ENCODE results near the gene VAV2.

VAV2 gene

GRCh38 chr9:133858771-133859170 lies 133.4 kb downstream of the VAV2 start:
- DNase-seq (ENCODE audit: low spot score) (no peak), ATAC-seq (ENCODE audit: low read depth) (no peak)
- Histone ChIP-seq H3K36me3 (ENCODE audit: low read depth) (peaks cover 16% of the 10 kb centered on the region), H3K4me3 (ENCODE audit: severe bottlenecking) (no peak overlapping the region), H3K4me1 (ENCODE audit: insufficient read depth, poor library complexity, severe bottlenecking) (peaks cover 12% of the 10 kb centered on the region), H3K9me3 (ENCODE audit: severe bottlenecking) (no peaks in the 10 kb centered on the region), H3K27me3 (ENCODE audit: insufficient read depth, poor library complexity, severe bottlenecking) (no peaks in the 10 kb centered on the region), H3K27ac (ENCODE audit: poor library complexity, severe bottlenecking) (no peak overlapping the region)
- TF ChIP-seq CTCF (IDR thresholded peaks at IDR 0.05; ENCODE audit: poor library complexity, severe bottlenecking), result no peak

- peaks cover 12% of the 10 kb centered on the region for H3K4me1 ChIP-seq (ENCODE audit: insufficient read depth, poor library complexity, severe bottlenecking)
- TF ChIP-seq CTCF (IDR thresholded peaks at IDR 0.05; ENCODE audit: poor library complexity, severe bottlenecking), result no peak
Observed at GRCh38 chr9:133857639-133858038, 134.5 kb downstream of the VAV2 start.

GRCh38 chr9:133856798-133857197 lies 135.3 kb downstream of the VAV2 start:
- Histone ChIP-seq H3K36me3 (ENCODE audit: low read depth) (peaks cover 11% of the 10 kb centered on the region), H3K4me3 (ENCODE audit: severe bottlenecking) (no peak overlapping the region), H3K9me3 (ENCODE audit: severe bottlenecking) (no peaks in the 10 kb centered on the region), H3K27me3 (ENCODE audit: insufficient read depth, poor library complexity, severe bottlenecking) (no peaks in the 10 kb centered on the region), H3K27ac (ENCODE audit: poor library complexity, severe bottlenecking) (peak overlapping the region; percentile 78), H3K4me1 (ENCODE audit: insufficient read depth, poor library complexity, severe bottlenecking) (peaks cover 12% of the 10 kb centered on the region)
- ATAC-seq (ENCODE audit: low read depth) (no peak), DNase-seq (ENCODE audit: low spot score) (no peak)
- TF ChIP-seq CTCF (IDR thresholded peaks at IDR 0.05; ENCODE audit: poor library complexity, severe bottlenecking), result no peak

More at GRCh38 chr9:133857639-133858038, 134.5 kb downstream of the VAV2 start:
- ATAC-seq (ENCODE audit: low read depth) (no peak), DNase-seq (ENCODE audit: low spot score) (no peak)
- Histone ChIP-seq H3K36me3 (ENCODE audit: low read depth) (peaks cover 12% of the 10 kb centered on the region), H3K9me3 (ENCODE audit: severe bottlenecking) (no peaks in the 10 kb centered on the region), H3K27ac (ENCODE audit: poor library complexity, severe bottlenecking) (peak overlapping the region; percentile 78), H3K4me3 (ENCODE audit: severe bottlenecking) (no peak overlapping the region), H3K27me3 (ENCODE audit: insufficient read depth, poor library complexity, severe bottlenecking) (no peaks in the 10 kb centered on the region)

DNA sequence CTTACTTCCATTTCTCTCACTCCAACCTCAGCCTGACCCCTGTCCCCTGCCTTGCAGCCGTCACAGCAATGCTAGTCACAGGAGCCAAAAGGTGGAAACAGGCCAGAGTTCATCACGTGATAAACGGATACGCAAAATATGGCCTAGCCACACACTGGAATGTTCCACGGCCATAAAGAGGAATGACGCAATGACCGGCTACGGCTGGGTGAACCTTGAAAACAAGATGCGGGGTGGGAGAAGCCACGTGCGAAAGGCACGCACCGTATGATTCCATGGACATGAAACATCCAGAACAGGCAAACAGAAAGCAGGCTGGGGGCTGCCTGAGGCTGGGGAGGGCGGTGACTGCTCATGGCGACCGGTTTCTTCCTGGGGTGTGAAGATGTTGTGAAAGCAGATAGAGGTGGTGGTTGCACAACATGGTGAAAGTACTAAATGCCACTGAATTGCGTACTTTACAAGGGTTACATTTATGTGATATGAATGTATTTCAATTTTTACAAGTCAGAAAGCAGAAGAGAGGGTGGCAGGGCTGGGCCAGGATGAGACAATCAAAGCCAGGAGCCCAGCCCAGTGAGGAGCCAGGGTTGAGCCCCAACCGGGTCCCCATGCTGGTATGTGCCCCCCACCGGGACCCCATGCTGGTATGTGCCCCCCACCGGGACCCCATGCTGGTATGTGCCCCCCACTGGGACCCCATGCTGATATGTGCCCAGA lies 136.2 kb downstream of the VAV2 start:
- ATAC-seq (ENCODE audit: low read depth) (peak; percentile 73), DNase-seq (ENCODE audit: low spot score) (no peak)
- peaks cover 2% of the 10 kb centered on the region for H3K36me3 ChIP-seq (ENCODE audit: low read depth)
- no peak for TF ChIP-seq CTCF (IDR thresholded peaks at IDR 0.05; ENCODE audit: poor library complexity, severe bottlenecking)
- H3K4me3 ChIP-seq (ENCODE audit: severe bottlenecking), result no peak overlapping the region
- no peaks in the 10 kb centered on the region for H3K27me3 ChIP-seq (ENCODE audit: insufficient read depth, poor library complexity, severe bottlenecking)
- H3K4me1 ChIP-seq (ENCODE audit: insufficient read depth, poor library complexity, severe bottlenecking), result peaks cover 12% of the 10 kb centered on the region
- no peaks in the 10 kb centered on the region for H3K9me3 ChIP-seq (ENCODE audit: severe bottlenecking)
- peak overlapping the region; percentile 78 for H3K27ac ChIP-seq (ENCODE audit: poor library complexity, severe bottlenecking)

DNA sequence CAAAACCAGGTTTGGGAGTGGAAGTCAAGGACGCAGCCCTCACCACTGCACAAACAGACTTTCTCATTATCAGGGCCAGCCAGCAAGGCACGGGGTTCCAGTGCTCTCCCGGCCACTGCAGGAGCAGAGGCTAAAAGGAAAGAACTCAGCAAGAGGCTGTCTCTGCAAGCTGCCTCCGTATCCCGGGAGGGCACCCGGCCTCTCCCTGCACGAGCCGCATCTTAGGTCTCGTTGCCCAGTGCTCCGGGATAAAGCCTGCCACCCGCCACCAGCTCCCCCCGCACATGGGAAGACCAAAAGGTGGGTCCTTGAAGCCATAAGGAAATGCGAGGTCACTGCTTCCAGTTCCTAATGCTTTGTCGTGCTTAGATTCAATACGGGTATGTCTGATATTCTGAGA lies 136.8 kb downstream of the VAV2 start:
- no peak for ATAC-seq (ENCODE audit: low read depth)
- no peaks in the 10 kb centered on the region; the same call in 1 of the 2 replicates for H3K36me3 ChIP-seq (ENCODE audit: low read depth)
- TF ChIP-seq CTCF (IDR thresholded peaks at IDR 0.05; ENCODE audit: poor library complexity, severe bottlenecking), result no peak

More for the DNA sequence above, 136.8 kb downstream of the VAV2 start:
- no peak for DNase-seq (ENCODE audit: low spot score)
- Histone ChIP-seq H3K9me3 (ENCODE audit: severe bottlenecking) (no peaks in the 10 kb centered on the region), H3K4me3 (ENCODE audit: severe bottlenecking) (no peak overlapping the region), H3K27me3 (ENCODE audit: insufficient read depth, poor library complexity, severe bottlenecking) (no peaks in the 10 kb centered on the region), H3K27ac (ENCODE audit: poor library complexity, severe bottlenecking) (peak overlapping the region; percentile 78), H3K4me1 (ENCODE audit: insufficient read depth, poor library complexity, severe bottlenecking) (peaks cover 12% of the 10 kb centered on the region)
